Embryonic facial prominence (tissue), 1 donor: ENCODE data around the gene CST2.
"Not testable (repeated sequence)": the region's sequence is repeated elsewhere in the genome, so short reads cannot be mapped to it uniquely, and the experiment has no call there.

ENCODE experiments used
- DNase-seq: peaks from one replicate; pipeline ENCODE4 v3.0.0-alpha.2; 2016; ENCODE audit errors: extremely low spot score

Gene CST2, protein sequence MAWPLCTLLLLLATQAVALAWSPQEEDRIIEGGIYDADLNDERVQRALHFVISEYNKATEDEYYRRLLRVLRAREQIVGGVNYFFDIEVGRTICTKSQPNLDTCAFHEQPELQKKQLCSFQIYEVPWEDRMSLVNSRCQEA

DNA sequence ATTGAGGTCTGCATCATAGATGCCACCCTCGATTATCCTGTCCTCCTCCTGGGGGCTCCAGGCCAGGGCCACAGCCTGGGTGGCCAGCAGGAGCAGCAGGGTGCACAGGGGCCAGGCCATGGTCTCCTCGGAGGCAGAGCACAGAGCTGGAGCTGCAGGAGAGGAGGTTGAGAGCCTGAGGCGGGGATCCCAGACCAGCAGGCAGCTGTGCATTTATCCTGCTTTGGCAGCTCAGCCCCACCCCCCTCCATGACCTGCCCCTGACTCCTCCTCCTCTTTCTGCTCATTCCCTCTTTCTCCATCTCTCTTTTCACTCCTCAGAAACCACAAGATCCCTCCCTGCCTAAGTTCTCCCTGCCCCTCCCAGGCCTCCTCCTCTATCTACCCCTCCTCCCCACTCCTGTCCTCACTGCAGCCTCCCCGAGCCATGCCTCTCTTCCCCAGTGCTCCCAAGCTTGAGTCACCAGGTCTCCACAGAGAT lies at the start of gene CST2:
CST2 (minus strand) TSS at position 189 of the 481 bp plus-strand sequence; CDS start at position 120, 69 bp downstream.
- DNase-seq, result no peak

DNA sequence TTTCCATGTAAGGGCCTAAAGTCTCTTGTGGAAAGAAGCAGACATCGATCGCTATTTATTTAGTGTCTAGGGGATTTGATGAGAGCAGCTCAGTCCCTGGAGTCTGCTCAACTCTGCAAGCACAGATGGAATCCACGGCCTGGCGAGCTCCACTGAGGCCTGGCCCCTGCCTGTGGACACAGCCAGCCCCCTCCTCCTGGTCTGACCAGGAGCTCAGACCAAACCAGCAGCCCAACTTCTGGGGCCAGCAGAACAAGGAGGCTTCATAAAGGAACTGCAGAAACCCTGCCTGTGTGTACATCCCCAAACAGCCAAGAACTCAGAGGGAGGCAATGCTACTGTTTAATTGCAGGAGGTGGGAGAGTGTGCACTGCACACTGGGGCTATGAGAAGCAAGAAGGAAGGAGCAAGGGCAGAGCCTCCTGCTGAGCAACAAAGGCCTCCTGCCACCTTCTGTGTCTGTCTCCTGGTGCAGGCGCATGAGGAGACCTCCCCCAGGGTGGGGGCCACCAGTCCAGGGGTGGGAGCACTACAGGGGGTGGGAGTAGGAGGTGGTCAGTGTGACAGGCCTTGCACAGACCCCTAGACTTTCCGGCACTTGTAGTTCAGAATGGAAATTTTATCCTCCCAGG lies 49.2 kb upstream of the CST2 start:
- no peak for DNase-seq

DNA sequence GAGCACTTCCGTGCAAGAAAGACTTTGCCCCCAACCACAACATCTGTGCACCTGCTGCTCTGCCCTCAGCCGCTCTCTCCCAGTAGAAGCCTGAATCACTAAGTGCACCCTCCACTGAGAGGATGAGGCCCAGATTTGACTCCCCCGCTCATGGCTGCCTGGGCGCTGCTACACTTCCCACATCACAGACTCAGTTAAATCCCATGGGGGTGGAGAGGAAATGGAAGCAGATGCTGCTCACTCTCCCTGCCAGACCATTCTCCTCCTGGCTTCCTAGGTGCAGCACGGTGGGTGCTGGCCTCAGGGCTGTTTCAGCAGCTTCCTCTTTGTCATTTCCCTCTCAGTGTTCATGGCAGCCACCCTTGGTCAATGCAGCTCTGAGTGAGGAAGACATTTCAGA lies 48.2 kb upstream of the CST2 start:
- no peak for DNase-seq

DNA sequence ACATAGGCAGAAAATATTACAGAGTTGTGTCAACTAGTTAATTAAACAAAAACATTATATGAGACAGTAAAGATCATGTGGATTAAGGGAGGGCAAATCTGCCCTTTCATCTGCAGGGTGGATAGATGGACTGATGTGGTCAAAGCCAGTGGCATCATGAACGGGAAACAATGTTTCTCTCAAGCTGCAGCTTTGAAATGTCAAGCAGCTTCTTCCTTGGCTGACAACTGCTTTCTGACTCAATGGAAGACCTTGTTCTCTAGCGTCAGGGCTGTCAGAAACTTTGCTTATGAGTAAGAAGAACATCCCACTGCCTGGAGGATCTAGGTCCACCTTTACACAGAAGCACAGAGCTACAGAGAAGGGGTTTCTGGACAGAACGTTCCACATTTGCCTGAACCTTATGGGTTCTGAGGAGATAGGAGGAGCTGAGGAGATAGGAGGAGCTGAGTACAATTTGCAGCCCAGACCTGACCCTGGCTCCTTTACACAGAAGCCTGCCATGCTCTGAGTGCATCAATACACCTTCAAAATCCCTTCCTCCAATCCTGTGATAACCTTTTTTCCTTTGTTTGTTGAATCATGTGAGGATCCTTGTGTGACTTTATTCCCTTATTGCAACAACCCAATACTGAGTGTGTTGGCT lies 47.0 kb upstream of the CST2 start:
- DNase-seq, result no peak

DNA sequence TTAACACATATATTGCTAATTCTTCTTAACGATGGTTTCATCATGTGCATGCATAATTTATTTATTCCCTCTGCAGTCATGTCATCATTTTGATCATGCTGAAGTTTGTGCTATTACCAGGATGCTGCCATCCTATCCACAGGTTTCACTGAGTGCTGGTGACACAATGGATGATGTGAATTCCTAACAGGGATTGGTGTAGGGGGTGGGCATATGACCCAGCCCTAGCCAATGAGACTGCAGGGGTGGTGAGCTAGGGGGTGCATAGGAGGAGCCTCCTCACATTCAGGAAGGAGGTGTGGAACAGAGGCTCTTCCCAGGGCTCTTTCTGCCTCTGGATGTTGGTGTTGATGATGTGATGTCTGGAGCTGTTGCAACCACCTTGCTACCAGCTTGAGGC lies 45.5 kb upstream of the CST2 start:
- DNase-seq, result no peak

DNA sequence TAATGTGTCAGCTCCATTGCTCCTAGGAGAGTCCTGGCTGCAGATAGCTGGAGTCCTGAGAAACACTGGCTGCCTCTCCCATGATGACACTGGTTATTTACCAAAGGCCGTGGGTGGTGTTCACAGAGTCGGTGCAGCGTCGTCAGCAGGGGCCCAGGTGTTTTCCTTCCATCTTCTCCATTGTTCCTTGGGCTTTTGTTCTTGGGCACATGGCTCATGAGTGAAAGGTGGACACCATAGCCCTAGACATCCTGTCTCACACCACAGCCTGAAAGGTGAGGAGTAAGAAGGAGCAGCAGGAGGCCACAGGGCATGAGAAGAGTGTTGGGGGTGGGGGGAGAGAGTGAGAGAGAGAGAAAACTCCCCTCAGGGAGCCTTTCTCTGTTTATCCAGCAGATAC lies 43.9 kb upstream of the CST2 start:
- DNase-seq, result no peak

DNA sequence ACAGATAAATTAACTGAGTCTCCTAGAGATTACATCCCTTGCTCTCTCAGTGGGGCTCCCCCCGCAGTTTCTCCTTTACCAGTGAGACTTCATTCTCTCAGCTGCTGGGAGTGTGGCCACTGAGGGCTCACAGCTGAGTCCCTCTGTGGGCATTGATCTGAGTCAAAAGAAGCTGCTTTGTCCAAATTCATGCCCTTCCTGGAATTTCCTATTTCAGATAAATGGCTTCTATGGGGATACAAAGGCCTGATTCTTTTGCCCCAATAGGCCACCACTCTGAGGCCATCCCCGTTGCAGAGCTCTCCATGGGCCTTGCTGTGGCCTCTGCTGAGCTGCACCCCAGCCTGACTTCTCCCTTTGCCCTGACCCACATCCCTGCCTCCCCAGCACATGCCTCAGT lies 43.0 kb upstream of the CST2 start:
- DNase-seq, result no peak

DNA sequence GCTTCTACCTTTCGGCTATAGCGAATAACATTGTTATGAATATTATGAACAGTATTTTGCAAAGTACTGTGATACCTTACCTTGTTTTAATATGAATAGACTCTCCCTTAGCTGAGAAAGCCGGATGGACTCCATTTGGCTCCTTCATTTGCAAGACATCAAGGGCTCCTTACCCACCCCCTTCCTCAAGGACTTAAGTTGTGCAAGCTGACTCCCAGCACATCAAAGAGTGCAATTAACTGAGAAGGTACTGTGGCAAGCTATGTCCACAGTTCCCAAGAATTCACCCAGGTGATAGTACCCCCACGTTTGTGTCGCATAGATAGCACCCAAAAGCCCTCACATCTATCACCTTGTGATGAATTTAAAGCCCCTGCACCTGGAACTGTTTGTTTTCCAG lies 41.8 kb upstream of the CST2 start:
- DNase-seq, result no peak

DNA sequence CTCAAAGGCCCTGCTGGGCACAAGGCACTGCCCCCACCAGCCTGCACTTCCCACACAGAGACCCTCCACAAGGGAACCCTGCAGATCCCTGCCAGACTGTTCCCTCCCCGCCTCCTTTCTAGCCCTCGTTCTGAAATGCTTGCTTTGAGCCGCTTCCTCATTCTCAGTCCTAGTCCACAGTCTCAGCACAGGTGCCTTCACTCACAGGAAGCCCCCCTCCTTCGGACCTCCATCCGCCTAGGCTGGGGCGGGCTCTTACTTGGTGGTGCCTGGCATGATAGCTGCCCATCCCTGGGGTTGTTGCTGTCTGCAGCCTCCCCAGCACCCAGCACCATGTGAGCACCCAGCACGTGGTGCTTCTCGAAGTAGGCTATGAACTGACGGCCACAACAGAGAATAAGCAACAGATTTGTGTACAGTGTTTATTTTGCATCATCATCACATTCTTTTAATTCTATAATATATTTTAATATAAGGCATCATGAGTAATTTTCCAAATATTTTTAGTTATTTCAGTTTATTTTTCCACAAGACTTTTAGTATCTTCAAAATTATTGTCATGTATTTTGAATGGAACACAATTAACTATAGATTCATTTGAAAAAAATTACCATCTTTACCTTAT lies 40.7 kb upstream of the CST2 start:
- DNase-seq, result no peak

DNA sequence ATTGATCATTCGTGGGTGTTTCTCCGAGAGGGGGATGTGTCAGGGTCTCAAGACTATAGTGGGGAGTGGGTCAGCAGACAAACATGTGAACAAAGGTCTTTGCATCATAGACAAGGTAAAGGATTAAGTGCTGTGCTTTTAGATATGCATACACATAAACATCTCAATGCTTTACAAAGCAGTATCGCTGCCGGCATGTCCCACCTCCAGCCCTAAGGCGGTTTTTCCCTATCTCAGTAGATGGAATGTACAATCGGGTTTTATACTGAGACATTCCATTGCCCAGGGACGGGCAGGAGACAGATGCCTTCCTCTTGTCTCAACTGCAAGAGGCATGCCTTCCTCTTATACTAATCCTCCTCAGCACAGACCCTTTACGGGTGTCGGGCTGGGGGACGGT lies 34.2 kb upstream of the CST2 start:
- DNase-seq, result not testable (repeated sequence)

DNA sequence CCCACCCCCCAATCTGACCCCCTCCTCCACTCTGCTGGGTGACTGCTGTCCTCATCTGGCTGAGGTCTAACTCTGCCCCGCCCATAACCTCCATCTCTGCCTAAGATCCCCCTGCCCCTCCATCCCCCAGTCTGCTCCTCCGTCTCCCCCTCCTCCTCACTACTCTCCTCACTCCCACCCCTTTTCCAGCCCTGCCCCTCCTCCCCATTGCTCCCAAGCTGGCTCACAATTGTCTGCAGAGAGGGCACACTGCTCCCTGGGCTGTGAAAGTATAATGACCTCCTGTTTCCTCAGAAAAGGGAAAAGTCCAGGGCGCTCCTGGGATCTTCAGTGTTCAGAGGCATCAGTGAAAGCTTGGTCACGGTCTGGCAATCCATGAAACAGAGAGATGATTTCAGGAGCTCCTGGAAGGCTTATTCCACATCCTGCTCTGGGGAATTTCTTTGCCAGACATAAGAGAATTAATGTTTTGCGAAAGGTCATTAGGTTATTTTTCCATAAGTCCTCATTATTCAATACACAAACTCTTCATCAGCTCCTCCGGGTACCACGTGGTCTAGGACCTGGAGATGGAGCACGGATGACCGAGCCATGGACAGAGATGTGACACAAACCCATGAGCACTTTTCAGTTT lies 31.6 kb upstream of the CST2 start:
- no peak for DNase-seq

DNA sequence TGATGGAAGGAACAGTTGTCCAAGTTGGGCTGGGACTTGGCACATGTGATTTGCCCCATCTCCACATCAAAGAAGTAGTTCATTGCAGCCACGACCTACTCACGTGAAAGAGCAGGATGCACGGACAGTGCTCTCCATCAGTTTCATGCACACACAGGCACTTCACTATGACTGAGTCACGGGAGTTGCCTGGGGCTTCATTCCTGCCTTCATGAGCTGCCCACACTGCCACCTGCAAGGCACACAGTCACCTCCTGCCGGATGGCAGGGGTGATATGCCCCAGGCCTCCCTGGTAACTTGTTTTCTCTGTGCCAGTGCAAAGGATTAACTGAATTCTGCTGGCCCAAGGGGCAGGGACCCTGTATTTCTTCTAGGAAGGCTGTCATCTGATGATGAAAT lies 30.2 kb upstream of the CST2 start:
- no peak for DNase-seq

DNA sequence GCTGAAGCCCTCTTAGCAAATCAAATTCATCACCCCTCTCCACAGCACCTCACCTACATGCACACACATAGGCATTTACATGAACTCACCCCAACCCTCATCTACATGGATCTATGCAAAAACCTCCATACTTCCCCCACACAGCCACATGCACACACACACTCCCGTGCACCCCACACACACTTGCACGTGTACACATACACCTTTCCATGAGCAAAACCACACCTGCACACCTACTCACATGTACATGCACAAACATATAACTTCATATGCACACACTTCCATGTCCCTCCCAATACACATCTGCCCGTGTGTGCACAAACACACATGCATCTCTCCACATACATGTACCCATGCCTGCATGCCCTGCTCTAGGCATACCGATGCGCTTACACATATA lies 29.7 kb upstream of the CST2 start:
- no peak for DNase-seq

DNA sequence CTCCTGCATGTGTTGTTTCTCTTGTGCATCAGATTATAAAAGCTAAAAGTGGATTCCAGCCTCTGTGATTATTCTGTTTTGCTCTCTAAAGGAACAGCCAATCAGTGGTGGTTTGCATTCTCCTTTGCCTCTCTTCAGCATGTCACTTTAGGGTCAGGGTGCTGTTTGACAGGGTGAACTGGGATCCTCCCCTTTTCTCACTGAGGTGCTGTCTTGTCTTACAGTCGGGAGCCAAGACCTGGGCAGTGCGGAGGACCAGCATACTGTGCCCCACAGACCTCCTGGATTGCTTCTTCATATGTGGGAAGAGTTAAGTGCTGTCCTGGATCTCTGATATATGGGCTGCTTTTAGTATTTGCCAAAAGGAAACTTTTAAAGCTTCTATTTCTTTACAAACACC lies 15.2 kb upstream of the CST2 start:
- no peak for DNase-seq

DNA sequence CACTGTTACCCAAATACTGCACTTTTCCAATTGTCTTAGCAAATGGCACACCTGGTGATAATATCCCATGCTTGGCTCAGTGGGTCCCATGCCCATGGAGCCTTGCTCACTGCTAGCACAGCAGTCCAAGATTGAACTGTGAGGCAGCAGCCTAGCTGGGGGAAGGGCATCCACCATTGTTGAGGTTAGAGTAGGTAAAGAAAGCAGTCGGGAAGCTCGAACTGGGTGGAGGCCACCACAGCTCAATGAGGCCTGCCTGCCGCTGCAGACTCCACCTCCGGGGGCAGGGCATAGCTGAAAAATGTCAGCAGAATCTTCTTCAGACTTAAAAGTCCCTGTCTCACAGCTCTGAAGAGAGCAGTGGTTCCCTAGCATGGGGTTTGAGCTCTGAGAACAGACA lies 9.2 kb upstream of the CST2 start:
- DNase-seq, result no peak

DNA sequence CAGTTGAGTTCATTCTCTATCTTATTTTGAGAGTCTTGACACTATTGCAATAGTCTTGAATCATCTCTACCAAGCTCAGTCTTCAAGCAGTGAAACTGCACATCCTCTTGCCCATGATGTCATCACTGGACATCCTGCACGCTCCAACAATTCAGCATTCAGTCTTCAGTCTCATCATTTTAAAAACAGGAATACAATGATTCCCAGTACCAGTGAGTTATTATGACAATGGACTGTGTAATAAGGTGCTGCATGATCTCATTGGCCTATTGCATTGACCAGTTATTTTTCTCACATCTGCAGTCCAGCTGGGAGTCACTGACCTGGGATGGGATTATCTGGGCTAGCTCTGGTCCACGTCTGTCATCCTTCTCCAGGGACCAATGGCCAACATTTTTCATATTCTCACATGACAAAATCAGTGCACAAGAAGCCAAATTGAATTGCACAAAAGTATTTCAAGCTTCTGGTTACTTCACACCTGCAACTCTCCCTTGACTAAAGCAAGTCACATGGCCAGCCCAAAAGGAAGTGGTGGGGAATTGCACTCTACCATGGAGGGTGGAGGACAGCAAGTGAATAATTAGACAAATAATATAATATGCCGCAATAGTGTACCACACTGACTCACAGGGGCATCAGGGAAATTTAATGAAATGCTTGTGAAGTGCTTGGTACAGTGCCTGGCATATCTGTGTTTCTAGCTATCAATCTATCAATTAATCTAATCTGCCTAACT lies 6.4 kb upstream of the CST2 start:
- no peak for DNase-seq

DNA sequence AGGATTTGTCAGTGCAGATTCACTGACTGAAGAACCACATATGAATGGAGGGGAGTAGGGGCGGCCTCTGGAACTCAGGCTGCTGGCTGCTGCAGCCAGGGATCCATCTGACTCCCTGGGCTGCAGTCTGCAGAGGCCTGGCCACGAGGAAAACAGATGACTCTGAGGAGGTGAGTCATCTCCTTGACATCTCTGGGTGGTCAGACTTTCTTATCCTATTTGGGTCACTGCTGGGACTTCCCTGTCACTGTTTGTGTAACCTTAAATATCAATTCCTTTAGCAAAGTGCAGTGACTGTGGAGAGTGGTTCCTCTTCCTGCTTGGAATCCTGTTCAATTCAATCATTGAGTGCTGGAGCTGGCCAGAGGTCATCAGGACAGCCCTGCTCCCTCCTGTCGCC lies 5.4 kb upstream of the CST2 start:
- not testable (repeated sequence) for DNase-seq

DNA sequence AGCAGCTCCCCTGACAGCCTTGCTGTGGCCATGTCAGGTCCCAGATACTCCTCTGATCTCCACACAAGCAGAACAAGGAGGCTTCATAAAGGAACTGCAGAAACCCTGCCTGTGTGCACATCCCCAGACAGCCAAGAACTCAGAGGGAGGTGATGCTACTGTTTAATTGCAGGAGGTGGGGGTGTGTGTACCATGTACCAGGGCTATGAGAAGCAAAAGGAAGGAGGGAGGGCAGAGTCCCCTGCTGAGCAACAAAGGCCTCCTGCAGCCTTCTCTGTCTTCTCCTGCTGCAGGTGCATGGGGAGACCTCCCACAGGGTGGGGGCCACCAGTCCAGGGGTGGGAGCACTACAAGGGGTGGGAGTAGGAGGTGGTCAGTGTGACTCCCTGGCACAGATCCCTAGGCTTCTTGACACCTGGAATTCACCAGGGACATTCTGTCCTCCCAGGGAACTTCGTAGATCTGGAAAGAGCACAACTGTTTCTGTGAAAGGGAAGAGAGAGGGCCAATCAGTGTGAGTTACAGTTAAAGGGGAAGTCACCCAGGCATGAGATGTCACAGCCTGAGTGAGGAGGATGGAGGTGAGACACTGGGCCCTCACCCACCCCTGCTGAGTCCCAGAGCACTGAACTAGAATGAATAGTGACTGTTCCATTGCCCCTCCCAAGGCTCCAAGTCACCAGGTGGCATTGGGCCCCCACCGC lies 2.8 kb downstream of the CST2 start:
- DNase-seq, result no peak

DNA sequence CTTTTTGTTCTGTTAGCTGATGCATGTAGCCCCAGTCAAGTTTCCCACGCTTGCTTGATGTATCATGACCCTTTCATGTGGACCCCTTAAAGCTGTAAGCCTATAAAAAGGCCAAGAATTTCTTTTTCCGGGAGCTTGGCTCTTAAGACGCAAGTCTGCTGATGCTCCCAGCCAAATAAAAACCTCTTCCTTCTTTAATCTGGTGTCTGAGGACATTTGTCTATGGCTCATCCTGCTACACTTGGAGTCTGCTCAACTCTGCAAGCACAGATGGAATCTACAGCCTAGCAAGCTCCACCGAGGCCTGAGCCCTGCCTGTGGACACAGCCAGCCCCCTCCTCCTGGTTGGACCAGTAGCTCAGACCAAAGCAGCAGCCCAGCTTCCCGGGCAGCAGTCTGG lies 3.4 kb downstream of the CST2 start:
- DNase-seq, result no peak

DNA sequence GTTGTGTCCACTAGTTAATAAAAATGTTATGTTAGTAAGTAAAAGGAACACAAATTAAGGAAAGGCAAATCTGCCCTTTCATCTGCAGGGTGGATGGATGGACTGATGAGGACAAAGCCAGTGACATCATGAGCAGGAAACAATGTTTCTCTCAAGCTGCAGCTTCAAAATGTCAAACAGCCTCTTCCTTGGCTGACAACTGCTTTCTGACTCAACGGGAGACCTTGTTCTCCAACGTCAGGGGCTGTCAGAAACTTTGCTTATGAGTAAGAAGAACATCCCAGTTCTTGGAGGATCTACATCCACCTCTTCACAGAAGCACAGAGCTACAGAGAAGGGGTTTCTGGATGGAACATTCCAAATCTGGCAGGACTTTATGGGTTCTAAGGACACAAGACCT lies 6.0 kb downstream of the CST2 start:
- DNase-seq, result no peak

DNA sequence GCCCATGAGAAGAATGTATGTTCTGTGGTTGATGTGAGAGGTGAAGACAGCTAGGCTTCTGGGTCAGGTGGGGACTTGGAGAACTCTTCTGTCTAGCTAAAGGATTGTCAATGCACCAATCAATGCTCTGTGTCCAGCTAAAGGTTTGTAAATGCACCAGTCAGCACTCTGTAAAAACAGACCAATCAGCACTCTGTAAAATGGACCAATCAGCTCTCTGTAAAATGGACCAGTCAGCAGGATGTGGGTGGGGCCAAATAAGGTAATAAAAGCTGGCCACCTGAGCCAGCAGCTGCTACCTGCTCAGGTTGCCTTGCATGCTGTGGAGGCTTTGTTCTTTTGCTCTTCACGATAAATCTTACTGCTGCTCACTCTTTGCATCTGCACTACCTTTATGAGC lies 15.0 kb downstream of the CST2 start:
- DNase-seq, result not testable (repeated sequence)
